Measurements from ENCODE around the gene NTN4. TPM values are rescaled to one million over a fixed set of nuclear protein-coding genes. Genes with fewer than 3 reads are reported as not detected.

Gene NTN4
- total RNA-seq, 4 donors from 2014 or later, result 4.0 to 10.0 (median 5.7) TPM

GRCh38 chr12:95643256-95643655 lies 147.3 kb downstream of the NTN4 start:
- Histone ChIP-seq H3K27ac (no peak overlapping the region), H3K4me1 (no peaks in the 10 kb centered on the region), H3K27me3 (peaks cover 0 to 3% (median 3%) of the 10 kb centered on the region in 3 donors), H3K36me3 (no peaks in the 10 kb centered on the region), H3K4me3 (no peak overlapping the region), H3K9me3 (no peaks in the 10 kb centered on the region)
- no peak for ATAC-seq
- in situ Hi-C loops (cut with MboI; ENCODE audit: low sequenced_read_pairs in 4 of 4), result no loop called here
- no peak for DNase-seq
- intact Hi-C loops (cut with DNase I; ENCODE audit: low total_unique reads), result no loop called here
- TF ChIP-seq CTCF (IDR thresholded peaks at IDR 0.05 in 4 of 5, conservative IDR thresholded peaks at IDR 0.05 in 1 of 5) (no peak), POLR2A (IDR thresholded peaks at IDR 0.05) (no peak)

- no peak overlapping the region for H3K4me3 ChIP-seq
These were observed 148.0 kb downstream of the NTN4 start for GRCh38 chr12:95642583-95642982.

GRCh38 chr12:95641299-95641952 lies 149.1 kb downstream of the NTN4 start:
- no peaks in the 10 kb centered on the region for H3K9me3 ChIP-seq
- in situ Hi-C loops (cut with MboI; ENCODE audit: low sequenced_read_pairs in 4 of 4), result no loop called here
- TF ChIP-seq POLR2A (IDR thresholded peaks at IDR 0.05) (no peak), CTCF (IDR thresholded peaks at IDR 0.05 in 4 of 5, conservative IDR thresholded peaks at IDR 0.05 in 1 of 5) (no peak)

More at GRCh38 chr12:95642583-95642982, 148.0 kb downstream of the NTN4 start:
- in situ Hi-C loops (cut with MboI; ENCODE audit: low sequenced_read_pairs in 4 of 4), result no loop called here
- H3K27me3 ChIP-seq, result peaks cover 0 to 6% (median 4%) of the 10 kb centered on the region in 3 donors
- no peaks in the 10 kb centered on the region for H3K36me3 ChIP-seq
- DNase-seq (no peak), ATAC-seq (no peak)
- H3K4me1 ChIP-seq, result no peaks in the 10 kb centered on the region
- H3K9me3 ChIP-seq, result no peaks in the 10 kb centered on the region
- no peak for TF ChIP-seq CTCF (IDR thresholded peaks at IDR 0.05 in 4 of 5, conservative IDR thresholded peaks at IDR 0.05 in 1 of 5)
- TF ChIP-seq POLR2A (IDR thresholded peaks at IDR 0.05), result no peak
- intact Hi-C loops (cut with DNase I; ENCODE audit: low total_unique reads), result no loop called here
- no peak overlapping the region for H3K27ac ChIP-seq

GRCh38 chr12:95640516-95640915 lies 150.0 kb downstream of the NTN4 start:
- Histone ChIP-seq H3K9me3 (no peaks in the 10 kb centered on the region), H3K27me3 (peaks cover 0 to 6% (median 4%) of the 10 kb centered on the region in 3 donors), H3K4me1 (no peaks in the 10 kb centered on the region), H3K36me3 (no peaks in the 10 kb centered on the region), H3K4me3 (no peak overlapping the region), H3K27ac (no peak overlapping the region)
- ATAC-seq (no peak), DNase-seq (no peak)
- in situ Hi-C loops (cut with MboI; ENCODE audit: low sequenced_read_pairs in 4 of 4), result no loop called here
- TF ChIP-seq POLR2A (IDR thresholded peaks at IDR 0.05) (no peak), CTCF (IDR thresholded peaks at IDR 0.05 in 4 of 5, conservative IDR thresholded peaks at IDR 0.05 in 1 of 5) (no peak)
- intact Hi-C loops (cut with DNase I; ENCODE audit: low total_unique reads), result no loop called here

More at GRCh38 chr12:95641299-95641952, 149.1 kb downstream of the NTN4 start:
- Histone ChIP-seq H3K27ac (no peak overlapping the region), H3K4me1 (no peaks in the 10 kb centered on the region), H3K27me3 (peaks cover 0 to 6% (median 4%) of the 10 kb centered on the region in 3 donors), H3K4me3 (no peak overlapping the region), H3K36me3 (no peaks in the 10 kb centered on the region)
- intact Hi-C loops (cut with DNase I; ENCODE audit: low total_unique reads), result no loop called here
- no peak for ATAC-seq
- DNase-seq, result no peak
